Keratinocyte (primary cell): ENCODE measurements around the gene TBC1D3E. TPM values are rescaled to one million over a fixed set of nuclear protein-coding genes. Genes with fewer than 3 reads are reported as not detected.
"Not testable (repeated sequence)": the region's sequence is repeated elsewhere in the genome, so short reads cannot be mapped to it uniquely, and the experiment has no call there.

Source experiments
- DNase-seq: peaks from one replicate; pipeline ENCODE4 v3.0.0-alpha.2; 2011; ENCODE audit warnings: low read depth, missing footprints, low spot score
- FAIRE-seq: peaks from 2 replicates; lab custom pipeline; 2011; peaks lifted over from hg19 to GRCh38; lab: Jason Lieb, UNC
- H2AFZ ChIP-seq: 2 replicates; pipeline ENCODE4 v1.6.0; 2012; ENCODE audit warnings: low read length, control low read depth, inconsistent platforms; ENCODE audit not compliant: control insufficient read depth
- H3K27ac ChIP-seq: 2 replicates; pipeline ENCODE4 v1.5.1; 2011; ENCODE audit warnings: low read length; ENCODE audit not compliant: control insufficient read depth, insufficient read depth
- H3K27me3 ChIP-seq: 3 replicates; pipeline ENCODE4 v1.6.0; 2011; ENCODE audit warnings: low read length; ENCODE audit not compliant: control insufficient read depth, insufficient read depth; ENCODE audit errors: extremely low read depth
- H3K36me3 ChIP-seq, 2 experiments: 2 replicates in 1 of 2; 3 replicates in 1 of 2; pipeline ENCODE4 v1.5.1; 2011; ENCODE audit warnings: low read length in 2 of 2, mild to moderate bottlenecking in 1 of 2; ENCODE audit not compliant: control insufficient read depth in 2 of 2, insufficient read depth in 2 of 2; ENCODE audit errors: extremely low read depth in 1 of 2
- H3K4me1 ChIP-seq: 3 replicates; pipeline ENCODE4 v1.5.1; 2011; ENCODE audit warnings: low read length; ENCODE audit not compliant: control insufficient read depth, insufficient read depth; ENCODE audit errors: extremely low read depth
- H3K4me2 ChIP-seq: 3 replicates; pipeline ENCODE4 v1.6.0; 2011; ENCODE audit warnings: low read depth, low read length; ENCODE audit not compliant: control insufficient read depth, insufficient read depth; ENCODE audit errors: extremely low read depth
- H3K4me3 ChIP-seq, 3 experiments: fragments of 200-600 bp in 1 of 3; sonication (generic) in 1 of 3; 2 replicates in 2 of 3; 3 replicates in 1 of 3; pipeline ENCODE4 v1.5.1; 2011 to 2016; ENCODE audit warnings: low read length in 3 of 3, mild to moderate bottlenecking in 3 of 3, control low read depth in 2 of 3, inconsistent platforms in 1 of 3, low read depth in 1 of 3, mixed read lengths in 1 of 3, mixed run types in 1 of 3, moderate library complexity in 1 of 3; ENCODE audit not compliant: control insufficient read depth in 2 of 3, insufficient read depth in 2 of 3; ENCODE audit errors: extremely low read depth in 1 of 3
- H3K79me2 ChIP-seq: 2 replicates; pipeline ENCODE4 v1.6.0; 2012; ENCODE audit warnings: low read length; ENCODE audit not compliant: control insufficient read depth, insufficient read depth
- H3K9ac ChIP-seq: 3 replicates; pipeline ENCODE4 v1.6.0; 2011; ENCODE audit warnings: low read length; ENCODE audit not compliant: control insufficient read depth, insufficient read depth; ENCODE audit errors: extremely low read depth
- H3K9me1 ChIP-seq: 3 replicates; pipeline ENCODE4 v1.6.0; 2011; ENCODE audit warnings: low read length; ENCODE audit not compliant: control insufficient read depth, insufficient read depth; ENCODE audit errors: extremely low read depth
- H3K9me3 ChIP-seq: 2 replicates; pipeline ENCODE4 v1.5.1; 2012; ENCODE audit warnings: low read depth, low read length; ENCODE audit not compliant: control insufficient read depth
- H4K20me1 ChIP-seq: 3 replicates; pipeline ENCODE4 v1.6.0; 2011; ENCODE audit warnings: low read length; ENCODE audit not compliant: control insufficient read depth, insufficient read depth; ENCODE audit errors: extremely low read depth
- dilution Hi-C: fragments of 300-500 bp; cut with MboI; formaldehyde crosslinking; loops from one replicate; pipeline ENCODE4 v1.7.0; 2020; ENCODE audit warnings: low sequenced_read_pairs; ENCODE audit not compliant: extremely low pct_ligation_motif_present
- polyA plus RNA-seq, 5 experiments: library from polyadenylated mRNA; depleted of rRNA in 3 of 5; stranded (reverse) in 3 of 5; stranded (forward) in 1 of 5; unstranded in 1 of 5; fragments of >200 nt; gene quantifications; 1 replicate in 1 of 5; 2 replicates in 3 of 5; 3 replicates in 1 of 5; pipeline versions ENCODE4 v1.2.1 to v1.2.3, GENCODE V29; 2011 to 2012; ENCODE audit warnings: missing spikeins in 2 of 5, low read depth in 1 of 5, low replicate concordance in 1 of 5
- small RNA-seq, 3 experiments: library from RNA; depleted of rRNA; stranded (forward); fragments of <200 nt; gene quantifications; one replicate each; pipeline ENCODE3, GENCODE V24; 2012; ENCODE audit warnings: low read depth in 3 of 3, low replicate concordance in 1 of 3; ENCODE audit not compliant: insufficient read length in 3 of 3

Gene TBC1D3E
- polyA plus RNA-seq, 1 donor (not counting 4 experiments of a cell fraction or from before 2014, with no cell fraction given), result not detected

GRCh38 chr17:38119829-38120228, 7.9 kb upstream of the TBC1D3E start:
- H3K27me3 ChIP-seq, H3K9ac ChIP-seq, FAIRE-seq, H3K4me1 ChIP-seq, H3K4me3 ChIP-seq, dilution Hi-C loops, H3K79me2 ChIP-seq, DNase-seq, H3K36me3 ChIP-seq, H4K20me1 ChIP-seq, H2AFZ ChIP-seq, H3K9me3 ChIP-seq, H3K27ac ChIP-seq, H3K4me2 ChIP-seq, H3K9me1 ChIP-seq: not testable (repeated sequence)

GRCh38 chr17:38134860-38135259, 7.1 kb downstream of the TBC1D3E start:
- dilution Hi-C loops, FAIRE-seq, H3K4me2 ChIP-seq, H3K4me1 ChIP-seq, H3K9me3 ChIP-seq, H3K9me1 ChIP-seq, H2AFZ ChIP-seq, H3K79me2 ChIP-seq, H3K27ac ChIP-seq, H4K20me1 ChIP-seq, H3K9ac ChIP-seq, DNase-seq, H3K36me3 ChIP-seq, H3K27me3 ChIP-seq, H3K4me3 ChIP-seq: not testable (repeated sequence)

Small RNAs within 50 kb of the gene (small RNA-seq; reads per million reads assigned to genes)
- gene RF00019, result 0 reads per million in 3 experiments
- gene RNA5SP526, result 0 reads per million in 3 experiments

Other genes with a start within 250 kb of the TBC1D3E start
- not detected in 3 replicates for gene TBC1D3K, start 203.5 kb upstream of the TBC1D3E start, polyA plus RNA-seq
- gene TBC1D3L, start 138.9 kb upstream of the TBC1D3E start, polyA plus RNA-seq, result 4.6 to 11.1 TPM (median 7.0 TPM) in 3 replicates
- gene TBC1D3D, start 124.0 kb upstream of the TBC1D3E start, polyA plus RNA-seq, result 0.02 to 0.09 TPM (median 0.03 TPM) in 3 replicates
- not detected in 3 replicates for gene TBC1D3C, start 59.3 kb upstream of the TBC1D3E start, polyA plus RNA-seq
- 0.05 TPM in 1 of 3 replicates, not detected in the others for gene TBC1D3, start 64.6 kb downstream of the TBC1D3E start, polyA plus RNA-seq
- 47.4 to 64.9 TPM (median 53.3 TPM) in 3 replicates for gene MRPL45, start 169.2 kb downstream of the TBC1D3E start, polyA plus RNA-seq
- gene GPR179, start 216.0 kb downstream of the TBC1D3E start, polyA plus RNA-seq, result 0.01 TPM in 2 of 3 replicates, not detected in the other
- 7.5 to 9.2 TPM (median 7.9 TPM) in 3 replicates for gene SOCS7, start 223.9 kb downstream of the TBC1D3E start, polyA plus RNA-seq